Frontal cortex (tissue), 4 donors: ENCODE measurements around the gene PEX16. TPM values are rescaled to one million over a fixed set of nuclear protein-coding genes. Genes with fewer than 3 reads are reported as not detected.
"Not testable (repeated sequence)": the region's sequence is repeated elsewhere in the genome, so short reads cannot be mapped to it uniquely, and the experiment has no call there.

Source experiments
- DNase-seq, 2 donors: peaks; one replicate each; pipeline ENCODE4 v3.0.0; 2012; ENCODE audit warnings: low spot score in 2 of 2
- FAIRE-seq: peaks from 2 replicates; lab custom pipeline; 2012; peaks lifted over from hg19 to GRCh38; lab: Jason Lieb, UNC
- total RNA-seq: library from RNA; depleted of rRNA; stranded (reverse); fragments of >200 nt; gene quantifications from one replicate; pipeline ENCODE4 v1.2.3, GENCODE V29; 2014
- donor health status: control.
- donor health status: control.
- donor health status: control.

Gene PEX16
- total RNA-seq, 1 donor from 2014 or later: 25.3 TPM

DNA sequence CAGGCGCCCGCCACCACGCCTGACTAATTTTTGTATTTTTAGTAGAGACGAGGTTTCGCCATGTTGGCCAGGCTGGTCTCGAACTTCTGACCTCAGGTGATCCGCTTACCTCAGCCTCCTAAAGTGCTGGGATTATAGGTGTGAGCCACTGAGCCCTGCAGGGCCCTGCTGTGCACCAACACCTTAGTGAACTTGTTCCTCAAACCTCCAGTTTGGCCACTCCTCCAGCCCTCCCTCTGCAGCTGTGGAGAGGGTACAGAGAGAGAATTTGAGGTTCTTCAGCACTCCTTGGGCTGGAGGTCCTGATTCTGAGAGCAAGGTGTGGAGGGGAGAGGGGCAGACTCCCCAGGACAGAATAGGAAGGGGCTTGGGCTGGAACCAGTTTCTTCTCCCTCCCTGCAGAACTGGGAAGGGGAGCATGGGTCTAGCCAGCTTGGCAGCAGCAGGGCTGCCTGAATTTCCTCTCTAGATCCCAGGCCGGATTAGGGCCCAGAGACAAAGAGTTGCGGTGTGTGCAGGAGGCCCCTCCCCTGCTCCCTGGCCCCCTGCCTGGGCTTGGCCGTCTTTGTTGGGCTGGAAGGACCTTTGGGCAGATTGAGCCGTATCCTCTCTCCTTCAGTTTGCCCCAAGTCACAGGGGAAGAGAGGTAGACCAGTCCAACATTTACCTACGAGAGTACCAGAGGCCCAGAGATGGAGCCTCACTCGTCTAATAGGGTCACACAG is 2.3 kb upstream of the PEX16 start:
- no peak for FAIRE-seq
- DNase-seq: no peak

DNA sequence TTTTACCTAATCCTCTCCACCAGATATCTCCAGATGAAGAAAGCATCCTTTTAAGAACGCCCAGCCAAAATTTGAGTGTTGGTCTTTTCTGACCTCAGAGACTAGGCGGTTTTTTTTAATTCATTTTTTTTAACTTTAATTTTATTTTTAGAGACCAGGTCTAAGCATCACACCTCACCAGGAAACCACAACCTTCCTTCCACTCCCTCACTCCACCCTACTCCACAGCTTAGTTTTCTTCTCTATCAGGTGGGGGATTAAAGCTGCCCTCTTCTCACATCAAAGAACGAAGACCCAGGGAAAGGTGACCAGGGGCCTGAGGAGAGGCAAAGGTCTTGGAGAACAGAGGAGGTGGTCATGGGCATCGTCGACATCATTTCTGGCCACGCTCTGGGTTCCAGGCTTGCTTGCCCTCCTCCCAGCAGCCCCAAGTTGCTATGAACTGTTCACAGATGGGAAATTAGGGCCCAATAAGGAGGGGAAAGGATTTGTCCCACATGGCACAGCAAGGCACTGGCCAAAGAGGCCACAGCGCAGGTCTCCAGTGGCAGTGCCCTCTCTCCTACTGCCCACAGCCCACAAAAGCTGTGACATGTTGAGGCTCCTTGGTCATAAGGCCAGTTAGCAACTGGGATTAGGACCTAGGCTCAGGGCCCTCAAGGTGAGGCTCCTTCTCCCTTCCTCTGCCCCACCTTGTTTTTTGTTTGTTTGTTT is 1.4 kb upstream of the PEX16 start:
- FAIRE-seq (no peak), DNase-seq (no peak)

DNA sequence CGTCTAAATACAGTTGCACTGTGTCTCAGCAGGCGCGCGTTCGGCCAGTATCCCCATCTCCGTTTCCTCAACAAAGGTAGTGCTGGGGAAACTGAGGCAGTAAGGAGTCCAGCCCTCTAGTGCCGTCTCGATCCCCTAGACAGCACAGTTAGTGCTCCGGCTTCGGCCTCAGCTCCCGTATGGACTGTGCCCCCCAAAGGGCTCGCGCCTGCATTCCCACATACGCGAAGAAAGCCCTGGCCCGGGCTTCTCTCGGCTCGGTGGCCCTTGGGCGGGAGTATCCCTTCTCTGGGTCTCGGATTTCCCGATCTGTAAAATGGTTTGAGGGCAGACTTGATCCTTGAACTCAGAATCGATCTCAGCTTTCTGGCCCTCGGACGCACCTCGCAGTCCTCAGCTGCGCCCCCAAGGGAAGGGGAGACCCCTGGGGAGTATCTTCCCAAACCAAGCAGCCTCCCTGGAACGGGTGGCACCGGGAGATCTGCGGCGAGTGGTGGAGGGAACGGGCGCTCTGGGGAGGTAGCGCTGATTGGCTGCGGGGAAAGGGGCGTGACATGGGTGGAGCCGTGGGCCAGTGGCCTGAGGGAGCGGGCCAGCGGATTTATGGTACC is 759 bp upstream of the PEX16 start:
- no peak for FAIRE-seq
- DNase-seq: peak; percentile 84 to 88

DNA sequence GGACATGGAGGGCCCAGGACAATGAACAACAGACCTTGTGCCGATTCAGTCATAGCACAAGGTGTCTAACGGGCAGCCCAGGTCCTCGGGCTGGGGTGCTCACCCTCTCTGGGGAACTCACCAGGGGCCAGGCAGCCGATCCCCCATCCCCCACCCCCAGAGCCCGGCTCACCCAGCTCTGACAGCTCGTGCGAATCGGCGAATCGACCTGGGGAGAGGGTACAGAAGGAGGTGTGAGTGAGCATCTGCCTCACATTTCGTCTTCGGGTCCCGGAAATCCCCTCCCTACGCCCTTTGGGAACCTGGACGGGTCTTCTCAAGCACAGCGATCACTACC is 423 bp downstream of the PEX16 start:
- FAIRE-seq: no peak
- DNase-seq: no peak

DNA sequence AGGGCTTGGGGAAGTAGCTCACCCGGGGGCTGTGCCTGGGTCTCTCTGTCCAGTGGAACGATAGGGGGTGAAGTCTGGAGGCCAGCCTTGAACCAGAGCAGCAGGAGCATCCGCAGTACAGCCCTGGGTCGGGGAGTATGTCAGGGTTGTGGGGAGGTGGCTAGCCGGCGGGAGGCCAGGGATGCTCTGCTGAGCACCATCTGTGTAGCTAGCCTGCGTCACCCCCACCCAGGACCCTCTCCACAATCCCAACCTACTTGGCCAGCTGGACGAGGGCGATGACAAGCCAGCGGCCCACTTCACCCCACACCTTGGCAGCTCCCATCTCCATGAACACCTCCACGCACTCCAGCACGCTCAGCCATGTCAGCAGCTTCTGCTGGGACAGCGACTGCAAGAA is 2.2 kb downstream of the PEX16 start:
- FAIRE-seq (no peak), DNase-seq (no peak)

DNA sequence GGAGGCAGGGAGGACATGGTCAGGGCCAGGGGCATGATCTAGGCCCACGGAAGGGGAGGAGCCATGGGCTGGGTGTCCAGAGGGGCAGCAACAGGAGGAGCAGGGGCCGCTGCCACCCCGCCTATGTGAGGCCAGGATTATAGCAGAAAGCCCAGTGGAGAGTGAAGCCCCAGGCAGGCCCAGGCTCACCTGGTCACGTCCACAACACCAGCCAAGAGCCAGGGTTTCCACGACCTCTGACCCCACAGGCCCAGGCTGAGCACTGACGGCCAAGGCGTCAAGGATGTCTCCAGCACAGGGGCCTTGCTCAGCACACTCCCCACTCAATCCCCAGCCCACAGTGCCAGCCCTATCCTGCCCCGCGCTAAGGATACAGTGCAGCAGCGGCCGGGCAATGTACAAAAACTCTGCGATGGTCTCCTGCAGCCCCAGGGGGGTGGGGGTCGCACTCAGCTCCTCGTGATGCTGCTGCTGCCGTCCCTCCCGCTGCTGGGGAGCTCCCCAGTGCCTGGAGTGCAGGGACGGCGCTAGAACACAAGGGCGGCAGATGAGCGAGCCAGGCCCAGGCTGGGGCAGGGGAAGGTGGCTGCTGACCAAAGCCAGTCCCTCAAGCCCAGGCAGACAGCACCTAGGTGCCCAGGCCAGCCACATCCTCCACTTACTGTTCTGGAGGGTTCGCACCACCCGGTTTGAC is 3.6 kb downstream of the PEX16 start:
- no peak for FAIRE-seq
- DNase-seq: no peak

DNA sequence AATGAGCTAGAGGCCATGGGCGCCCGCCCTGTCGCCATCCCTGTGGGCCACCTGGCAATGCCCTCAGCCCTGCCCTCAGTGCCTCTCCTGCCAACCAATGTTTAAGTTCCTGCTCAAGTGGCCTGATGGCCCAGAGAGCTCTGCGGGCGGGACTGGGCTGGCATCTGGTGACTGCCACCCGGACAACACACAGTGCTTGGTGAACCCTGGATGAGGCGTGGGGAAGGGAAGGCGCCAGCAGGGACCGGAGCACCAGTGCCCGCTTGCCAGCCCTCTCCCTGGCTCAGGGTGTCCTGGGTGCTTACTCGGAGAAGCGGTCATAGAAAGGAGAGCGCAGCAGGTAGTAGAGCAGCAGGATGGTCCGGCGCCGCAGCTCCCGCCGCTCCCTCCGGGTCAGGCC is 4.2 kb downstream of the PEX16 start:
- FAIRE-seq: no peak

DNA sequence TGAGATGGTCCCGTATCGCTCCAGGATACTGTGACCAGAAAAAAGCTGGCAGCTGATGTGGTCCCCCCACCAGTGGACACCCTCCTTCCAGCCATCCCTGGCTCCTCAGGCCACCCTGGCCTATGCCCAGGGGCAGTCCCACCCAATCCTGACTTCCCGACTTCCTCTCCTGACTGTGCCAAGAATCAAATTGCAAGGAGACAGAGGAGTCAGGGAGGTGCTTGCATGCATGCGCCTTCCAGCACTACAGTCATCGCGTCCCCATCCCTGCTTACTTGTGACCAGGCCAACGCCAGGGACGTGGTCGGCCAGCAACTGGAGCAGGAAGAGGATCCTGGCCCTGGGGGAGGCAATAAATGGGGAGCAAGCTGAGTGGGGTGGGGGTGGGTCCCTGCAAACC is 7.1 kb downstream of the PEX16 start:
- DNase-seq: no peak
- FAIRE-seq: no peak

More for the DNA sequence above, 4.2 kb downstream of the PEX16 start:
- no peak for DNase-seq

DNA sequence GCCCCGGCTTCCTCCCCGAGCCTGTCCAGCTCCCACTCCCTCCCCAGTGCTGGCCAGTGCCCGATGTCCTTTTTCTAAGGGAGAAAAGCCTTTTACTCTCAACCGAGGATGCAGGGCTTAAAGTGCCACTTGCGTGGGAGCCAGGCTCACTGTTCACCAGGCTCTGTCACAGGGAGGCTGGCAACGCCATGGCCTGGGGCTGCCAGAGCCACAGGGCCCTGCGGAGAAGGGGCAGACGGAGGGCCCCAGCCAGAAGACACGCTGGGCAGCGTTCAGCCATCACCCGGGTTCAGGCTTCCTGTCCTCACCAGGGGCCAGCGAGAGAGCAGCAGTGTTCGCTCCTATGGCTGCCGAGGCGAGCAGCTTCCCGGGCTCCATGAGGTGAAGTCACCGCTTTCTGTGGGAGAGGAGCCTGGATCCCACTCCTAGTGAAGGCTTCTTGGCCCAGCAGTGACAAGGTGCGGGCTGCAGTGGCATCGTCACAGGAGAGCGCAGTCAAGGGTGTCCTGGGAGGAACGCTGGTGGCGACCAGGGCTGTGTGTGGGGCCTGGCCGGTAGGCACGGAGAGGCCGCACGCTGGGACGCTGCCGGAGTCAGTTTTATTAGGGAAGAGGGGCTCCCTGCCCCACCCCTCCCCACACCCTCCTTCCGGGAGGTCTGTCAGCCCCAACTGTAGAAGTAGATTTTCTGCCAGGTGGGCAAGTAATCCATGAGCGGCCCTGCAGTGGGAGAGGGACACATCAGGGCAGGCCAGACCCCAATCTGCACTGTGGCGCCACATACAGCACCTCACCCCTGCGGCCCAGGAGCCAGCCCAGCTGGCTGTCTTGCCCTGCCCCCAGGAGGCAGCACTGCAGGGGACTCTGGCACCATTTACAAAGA is 7.8 kb downstream of the PEX16 start:
- DNase-seq (no peak), FAIRE-seq (no peak)

DNA sequence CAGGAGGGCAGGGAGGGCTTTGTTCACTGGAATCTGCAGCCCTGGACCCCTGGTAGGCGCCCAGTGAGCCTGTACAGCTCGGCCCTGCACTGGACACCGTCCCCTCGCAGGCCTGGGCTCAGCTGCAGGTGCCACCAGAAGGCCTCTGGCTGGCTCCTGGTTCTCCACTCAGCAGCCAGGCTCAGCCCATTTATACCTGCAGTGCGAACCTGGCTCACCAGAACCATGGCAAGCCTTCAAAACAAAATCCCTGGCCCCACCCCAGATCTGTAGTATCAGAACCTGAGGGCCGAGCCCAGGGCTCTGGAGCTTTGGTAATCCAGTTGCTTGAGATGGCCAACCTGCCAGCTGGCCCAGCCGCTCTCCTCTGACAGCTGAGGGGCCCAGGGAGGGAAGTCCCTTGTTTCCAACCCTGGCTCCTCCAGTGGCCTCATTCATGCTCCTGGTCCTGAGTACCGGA is 9.7 kb downstream of the PEX16 start:
- no peak for DNase-seq
- FAIRE-seq: no peak

DNA sequence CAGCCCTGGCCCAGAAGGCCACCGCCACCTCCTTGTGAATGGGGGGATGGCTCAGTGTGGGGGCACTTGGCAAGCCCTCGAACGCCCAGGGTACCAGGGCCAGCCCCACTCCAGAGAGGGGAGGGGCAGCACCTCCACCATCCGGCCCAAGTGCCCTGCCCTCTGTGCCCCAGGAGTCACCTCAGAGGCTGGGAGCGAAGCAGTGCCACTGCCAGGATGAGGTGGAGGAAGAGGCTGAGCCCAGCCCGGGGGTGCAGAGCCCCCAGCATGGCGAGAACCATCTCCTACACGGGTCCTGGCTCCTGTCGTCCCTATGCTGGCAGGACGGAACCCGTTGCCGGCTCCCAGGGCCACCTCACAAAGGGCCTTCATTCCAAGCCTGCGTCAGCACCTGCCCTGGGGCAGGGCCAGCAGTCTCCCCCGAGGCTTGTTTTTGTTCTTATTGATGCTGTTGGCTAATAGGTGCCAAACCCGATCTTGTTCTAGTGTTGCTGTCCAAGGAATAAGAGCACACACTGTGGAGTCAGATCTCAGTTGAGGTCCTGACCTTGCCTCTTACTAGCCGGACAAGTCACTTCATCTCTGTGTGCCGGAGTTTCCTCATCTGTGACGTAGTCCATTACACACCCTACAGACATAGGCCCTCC is 10.6 kb downstream of the PEX16 start, which contains the start of gene FREY1:
TSS of gene FREY1 (minus strand) at position 307 of the 647 bp plus-strand sequence. CDS start at position 281, 26 bp downstream.
- FAIRE-seq: no peak

DNA sequence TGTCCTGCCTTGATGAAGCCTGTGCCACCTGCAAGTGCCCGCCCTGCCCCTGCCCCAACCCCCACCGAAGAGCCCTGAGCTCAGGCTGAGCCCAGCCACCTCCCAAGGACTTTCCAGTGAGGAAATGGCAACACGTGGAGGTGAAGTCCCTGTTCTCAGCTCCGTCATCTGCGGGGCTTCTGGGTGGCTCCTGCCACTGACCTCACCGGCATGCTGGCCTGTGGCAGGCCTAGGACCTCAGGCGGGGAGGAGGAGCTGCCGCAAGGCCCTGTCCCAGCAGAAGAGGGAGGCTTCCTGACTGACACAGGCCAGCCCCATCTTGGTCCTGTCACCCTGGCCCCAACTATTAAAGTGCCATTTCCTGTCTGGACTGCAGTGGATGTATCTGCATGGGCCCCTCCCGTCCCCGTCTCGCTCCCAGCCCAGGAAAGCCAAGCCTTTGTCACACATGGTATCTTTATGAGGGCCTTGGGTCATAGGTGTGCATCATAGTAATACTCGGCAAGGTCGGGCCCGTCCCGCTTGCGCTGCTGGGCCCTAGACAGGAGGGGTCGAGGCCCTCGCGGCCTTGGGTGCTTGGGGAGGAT is 11.5 kb downstream of the PEX16 start:
- DNase-seq: no peak
- no peak for FAIRE-seq

More for the DNA sequence above, 10.6 kb downstream of the PEX16 start, which contains the start of gene FREY1:
- no peak for DNase-seq

DNA sequence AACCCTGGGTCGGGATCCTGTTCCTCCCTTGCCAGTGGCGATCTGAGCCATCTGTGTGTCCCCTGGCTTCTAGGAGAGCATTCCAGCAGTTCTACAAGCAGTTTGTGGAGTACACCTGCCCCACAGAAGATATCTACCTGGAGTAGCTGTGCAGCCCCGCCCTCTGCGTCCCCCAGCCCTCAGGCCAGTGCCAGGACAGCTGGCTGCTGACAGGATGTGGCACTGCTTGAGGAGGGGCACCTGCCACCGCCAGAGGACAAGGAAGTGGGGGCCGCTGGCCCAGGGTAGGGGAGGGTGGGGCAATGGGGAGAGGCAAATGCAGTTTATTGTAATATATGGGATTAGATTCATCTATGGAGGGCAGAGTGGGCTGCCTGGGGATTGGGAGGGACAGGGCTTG is 12.1 kb downstream of the PEX16 start:
- not testable (repeated sequence) for DNase-seq, FAIRE-seq

DNA sequence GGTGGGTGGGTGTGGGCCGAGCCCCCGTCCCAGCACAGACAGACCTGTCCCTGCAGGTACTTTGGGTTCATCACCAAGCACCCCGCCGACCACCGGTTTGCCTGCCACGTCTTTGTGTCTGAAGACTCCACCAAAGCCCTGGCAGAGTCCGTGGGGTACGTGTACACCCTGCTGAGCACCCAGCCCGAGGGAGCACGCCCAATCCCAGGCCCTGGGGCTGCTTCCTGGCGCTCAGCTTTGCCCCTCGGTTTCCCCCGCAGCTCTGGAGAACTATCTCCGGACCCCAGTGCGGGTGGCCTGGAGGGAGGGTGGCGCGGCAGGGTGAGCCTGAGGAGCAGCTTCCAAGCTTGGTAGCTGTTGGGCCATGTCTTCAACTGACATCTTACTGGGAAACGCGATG is 12.6 kb downstream of the PEX16 start:
- FAIRE-seq: no peak
- no peak for DNase-seq

DNA sequence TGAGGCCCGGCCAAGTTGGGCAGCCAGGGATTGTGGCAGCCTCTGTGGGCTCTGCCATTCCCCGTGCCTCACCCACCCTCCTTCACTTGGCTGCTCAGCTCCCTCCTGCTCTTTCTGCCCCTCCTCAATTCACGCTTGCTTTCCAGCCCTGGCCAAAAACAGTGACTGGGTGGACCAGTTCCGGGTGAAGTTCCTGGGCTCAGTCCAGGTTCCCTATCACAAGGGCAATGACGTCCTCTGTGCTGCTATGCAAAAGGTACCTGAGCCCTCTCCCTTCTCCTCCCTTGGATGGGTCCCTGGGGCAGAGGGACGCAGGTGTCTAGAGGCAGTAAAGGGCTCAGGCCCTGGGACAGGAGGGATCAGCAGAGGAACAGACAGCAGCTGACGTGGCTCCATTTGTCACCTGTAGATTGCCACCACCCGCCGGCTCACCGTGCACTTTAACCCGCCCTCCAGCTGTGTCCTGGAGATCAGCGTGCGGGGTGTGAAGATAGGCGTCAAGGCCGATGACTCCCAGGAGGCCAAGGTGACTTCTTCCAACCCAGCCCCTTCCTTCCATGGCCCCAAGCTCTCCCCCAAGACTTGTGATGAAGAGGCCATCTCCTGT is 13.3 kb downstream of the PEX16 start:
- FAIRE-seq (no peak), DNase-seq (no peak)

DNA sequence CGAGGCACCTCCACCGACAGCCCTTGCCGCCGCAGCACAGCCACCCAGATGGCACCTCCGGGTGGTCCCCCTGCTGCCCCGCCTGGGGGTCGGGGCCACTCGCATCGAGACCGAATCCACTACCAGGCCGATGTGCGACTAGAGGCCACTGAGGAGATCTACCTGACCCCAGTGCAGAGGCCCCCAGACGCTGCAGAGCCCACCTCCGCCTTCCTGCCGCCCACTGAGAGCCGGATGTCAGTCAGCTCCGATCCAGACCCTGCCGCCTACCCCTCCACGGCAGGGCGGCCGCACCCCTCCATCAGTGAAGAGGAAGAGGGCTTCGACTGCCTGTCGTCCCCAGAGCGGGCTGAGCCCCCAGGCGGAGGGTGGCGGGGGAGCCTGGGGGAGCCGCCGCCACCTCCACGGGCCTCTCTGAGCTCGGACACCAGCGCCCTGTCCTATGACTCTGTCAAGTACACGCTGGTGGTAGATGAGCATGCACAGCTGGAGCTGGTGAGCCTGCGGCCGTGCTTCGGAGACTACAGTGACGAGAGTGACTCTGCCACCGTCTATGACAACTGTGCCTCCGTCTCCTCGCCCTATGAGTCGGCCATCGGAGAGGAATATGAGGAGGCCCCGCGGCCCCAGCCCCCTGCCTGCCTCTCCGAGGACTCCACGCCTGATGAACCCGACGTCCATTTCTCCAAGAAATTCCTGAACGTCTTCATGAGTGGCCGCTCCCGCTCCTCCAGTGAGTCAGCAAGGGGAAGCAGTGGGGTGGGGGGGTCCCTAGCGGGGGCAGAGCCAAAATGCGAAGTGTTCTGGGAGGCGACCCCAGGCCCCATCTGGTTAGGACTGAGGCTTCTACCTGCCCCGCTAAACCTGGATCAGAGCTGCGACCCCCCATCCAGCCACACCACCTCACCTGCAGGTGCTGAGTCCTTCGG is 15.0 kb downstream of the PEX16 start:
- DNase-seq (no peak), FAIRE-seq (no peak)

DNA sequence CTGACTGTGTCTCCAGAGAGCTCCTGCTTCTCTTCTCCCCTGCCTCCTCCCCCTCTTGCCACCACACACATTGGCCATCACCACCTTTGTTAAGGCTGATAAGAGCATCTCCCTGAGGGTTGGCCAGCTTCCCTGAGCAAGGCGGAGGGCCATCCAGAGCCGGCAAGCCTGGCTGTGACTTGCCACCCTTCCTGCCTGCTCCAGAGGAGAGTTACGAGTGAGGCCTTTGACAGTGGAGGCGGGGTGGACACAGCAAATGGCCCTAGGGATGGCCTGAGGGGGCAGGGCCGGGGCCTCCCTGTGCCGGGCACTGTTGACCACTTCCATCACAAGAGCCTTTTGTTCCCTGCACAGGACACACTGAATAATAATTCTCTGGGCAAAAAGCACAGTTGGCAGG is 16.1 kb downstream of the PEX16 start:
- no peak for FAIRE-seq
- peak in 1 of 2 donors; percentile 79 for DNase-seq
